HCT116 (cell line): ENCODE measurements around the gene ABHD10. TPM values are rescaled to one million over a fixed set of nuclear protein-coding genes. Genes with fewer than 3 reads are reported as not detected.

Source experiments
- ATAC-seq: fragments of 200-7000 bp; cut with Tn5 transposase; 2 replicates; pipeline ENCODE4 v1.9.1; 2020; ENCODE audit warnings: mild to moderate bottlenecking, moderate library complexity
- BruUV-seq: library from RNA; stranded (reverse); fragments of 400-500 nt; replicated peaks from 2 replicates; lab custom pipeline; 2021; lab: Mats Ljungman, UMichigan
- CTCF ChIA-PET: fragments of 300-600 bp; sonication (Branson Sonifier 250); formaldehyde crosslinking; loops from one replicate; lab custom pipeline; 2021; ENCODE audit warnings: antibody characterized with exemption; lab: Charles Lee
- POLR2A ChIA-PET: fragments of 300-600, 350-600 bp; sonication (Branson Sonifier 250); formaldehyde crosslinking; loops from one replicate; lab custom pipeline; 2021; ENCODE audit warnings: antibody characterized with exemption; lab: Charles Lee
- RAD21 ChIA-PET, 2 experiments: fragments of 300-600 bp; sonication (Branson Sonifier 250); formaldehyde crosslinking; loops; one replicate each; lab custom pipeline; 2023; ENCODE audit warnings: low total read pairs in 2 of 2; ENCODE audit not compliant: uncharacterized antibody in 2 of 2, unreplicated experiment in 2 of 2, low non-redundant PET in 1 of 2; lab: Charles Lee
- DNase-seq: peaks from one replicate; pipeline ENCODE4 v3.0.0-alpha.2; 2010; ENCODE audit warnings: low read depth, low spot score
- H2AFZ ChIP-seq: fragments of 200-600 bp; shearing (Covaris generic), sonication (generic); 2 replicates; pipeline ENCODE4 v1.6.1; 2017; ENCODE audit warnings: low read depth, mixed run types, mixed read lengths, antibody characterized with exemption, low read length; ENCODE audit not compliant: poor library complexity, severe bottlenecking
- H3K27ac ChIP-seq: 2 replicates; pipeline ENCODE4 v1.5.1; 2012; ENCODE audit warnings: low read depth, low read length
- H3K27me3 ChIP-seq: fragments of 200-600 bp; sonication (generic); 2 replicates; pipeline ENCODE4 v1.6.1; 2016; ENCODE audit warnings: mixed run types, low read length, mixed read lengths; ENCODE audit not compliant: insufficient read depth
- H3K36me3 ChIP-seq, 2 experiments: fragments of 200-500 bp in 1 of 2; fragments of 200-600 bp in 1 of 2; sonication (Bioruptor generic) in 1 of 2; sonication (generic) in 1 of 2; 2 replicates each; pipeline versions ENCODE4 v1.5.1 to v1.6.1; 2014 to 2016; ENCODE audit warnings: low read length in 2 of 2, inconsistent platforms in 1 of 2, mixed read lengths in 1 of 2, mixed run types in 1 of 2; ENCODE audit not compliant: insufficient read depth in 2 of 2, control insufficient read depth in 1 of 2
- H3K4me1 ChIP-seq, 2 experiments: fragments of 200-600 bp in 1 of 2; sonication (generic) in 1 of 2; 2 replicates each; pipeline versions ENCODE4 v1.5.1 to v1.6.1; 2012 to 2017; ENCODE audit warnings: low read length in 2 of 2, inconsistent platforms in 1 of 2, mild to moderate bottlenecking in 1 of 2, mixed read lengths in 1 of 2, mixed run types in 1 of 2, moderate library complexity in 1 of 2; ENCODE audit not compliant: insufficient read depth in 2 of 2, control insufficient read depth in 1 of 2
- H3K4me2 ChIP-seq: fragments of 200-600 bp; sonication (generic); 2 replicates; pipeline ENCODE4 v1.6.1; 2017; ENCODE audit warnings: mixed run types, low read length, mixed read lengths
- H3K4me3 ChIP-seq, 2 experiments: fragments of 200-600 bp in 1 of 2; sonication (generic) in 1 of 2; replicated peaks in 1 of 2; 2 replicates each; pipeline ENCODE4 v1.5.1; 2011 to 2016; ENCODE audit warnings: low read length in 2 of 2, control low read depth in 1 of 2, low read depth in 1 of 2, mild to moderate bottlenecking in 1 of 2, mixed read lengths in 1 of 2, mixed run types in 1 of 2
- H3K79me2 ChIP-seq: fragments of 200-600 bp; sonication (generic); 2 replicates; pipeline ENCODE4 v1.6.1; 2017; ENCODE audit warnings: mild to moderate bottlenecking, mixed run types, low read length, moderate library complexity, mixed read lengths; ENCODE audit not compliant: insufficient read depth
- H3K9ac ChIP-seq: fragments of 200-600 bp; sonication (generic); 2 replicates; pipeline ENCODE4 v1.6.1; 2016; ENCODE audit warnings: low read length, mixed read lengths
- H3K9me2 ChIP-seq: fragments of 200-600 bp; sonication (generic), shearing (Covaris generic); 2 replicates; pipeline ENCODE4 v1.6.1; 2017; ENCODE audit warnings: mixed run types, mild to moderate bottlenecking, moderate library complexity; ENCODE audit not compliant: insufficient read depth
- H3K9me3 ChIP-seq, 2 experiments: fragments of 200-500 bp in 1 of 2; fragments of 200-600 bp in 1 of 2; sonication (Bioruptor generic) in 1 of 2; sonication (generic) in 1 of 2; 2 replicates each; pipeline ENCODE4 v1.6.1; 2014 to 2017; ENCODE audit warnings: low read length in 2 of 2, mixed read lengths in 2 of 2, inconsistent platforms in 1 of 2, low read depth in 1 of 2, mild to moderate bottlenecking in 1 of 2, mixed run types in 1 of 2, moderate library complexity in 1 of 2; ENCODE audit not compliant: control insufficient read depth in 1 of 2, insufficient read depth in 1 of 2
- H4K20me1 ChIP-seq: fragments of 200-600 bp; sonication (generic), shearing (Covaris generic); 2 replicates; pipeline ENCODE4 v1.6.1; 2017; ENCODE audit warnings: mixed run types, mild to moderate bottlenecking, moderate library complexity; ENCODE audit not compliant: insufficient read depth
- EGR1 ChIP-seq: IDR thresholded peaks from 2 replicates; pipeline ENCODE4 v1.6.1; 2012; ENCODE audit warnings: low read depth
- EZH2phosphoT487 ChIP-seq: fragments of 200-600 bp; IDR thresholded peaks from 2 replicates; pipeline ENCODE4 v1.6.1; 2018; ENCODE audit warnings: antibody characterized with exemption, borderline replicate concordance
- POLR2A ChIP-seq: IDR thresholded peaks from 2 replicates; pipeline ENCODE4 v1.7.0; 2011; ENCODE audit warnings: borderline replicate concordance; ENCODE audit not compliant: insufficient read depth, insufficient read length; ENCODE audit errors: extremely low read depth
- POLR2AphosphoS5 ChIP-seq: IDR thresholded peaks from 2 replicates; pipeline ENCODE4 v1.6.1; 2011; ENCODE audit warnings: mild to moderate bottlenecking, low read depth, low read length, moderate library complexity
- RAD21 ChIP-seq: IDR thresholded peaks from 2 replicates; pipeline ENCODE4 v1.6.1; 2012; ENCODE audit warnings: low read depth, mild to moderate bottlenecking
- SP1 ChIP-seq: IDR thresholded peaks from 2 replicates; pipeline ENCODE4 v1.6.1; 2012; ENCODE audit warnings: low read depth
- SRF ChIP-seq: IDR thresholded peaks from 2 replicates; pipeline ENCODE4 v1.6.1; 2012; ENCODE audit warnings: low read depth
- TCF7L2 ChIP-seq: IDR thresholded peaks from 2 replicates; pipeline ENCODE4 v1.7.0; 2011; ENCODE audit warnings: borderline replicate concordance, inconsistent platforms; ENCODE audit not compliant: insufficient read depth, insufficient read length; ENCODE audit errors: extremely low read depth
- YY1 ChIP-seq: IDR thresholded peaks from 2 replicates; pipeline ENCODE4 v1.6.1; 2011; ENCODE audit warnings: low read length, low read depth, moderate library complexity, mild to moderate bottlenecking; ENCODE audit not compliant: insufficient replicate concordance; ENCODE audit errors: extremely low read depth
- ZFX ChIP-seq: fragments of 450-650 bp; IDR thresholded peaks from 2 replicates; pipeline ENCODE4 v1.6.1; 2017
- ZNF274 ChIP-seq: fragments of 200-500 bp; sonication (Bioruptor generic); IDR thresholded peaks from 2 replicates; pipeline ENCODE4 v1.6.1; 2014; ENCODE audit warnings: mild to moderate bottlenecking, low read depth, low read length, inconsistent platforms
- intact Hi-C: fragments of 100-400 bp; cut with micrococcal nuclease; formaldehyde crosslinking; loops from 2 replicates; pipeline ENCODE4 v1.10.0; 2022
- total RNA-seq: library from RNA; stranded (reverse); gene quantifications from one replicate; pipeline ENCODE4 v1.2.1, GENCODE V29; 2021; ENCODE audit not compliant: unreplicated experiment
- TF ChIP-seq, protein P1 (sequence below): IDR thresholded peaks from 2 replicates; pipeline ENCODE4 v1.6.1; 2011; ENCODE audit warnings: mild to moderate bottlenecking, low read length, moderate library complexity; ENCODE audit not compliant: insufficient replicate concordance; ENCODE audit errors: extremely low read depth
- TF ChIP-seq, protein P2 (sequence below), 3 experiments: fragments of 200-600 bp in 1 of 3; sonication (generic) in 1 of 3; IDR thresholded peaks in 2 of 3; conservative IDR thresholded peaks in 1 of 3; 2 replicates each; pipeline ENCODE4 v1.5.1; 2012 to 2017; ENCODE audit warnings: low read depth in 2 of 3, low read length in 2 of 3, antibody characterized with exemption in 1 of 3, borderline replicate concordance in 1 of 3, control low read depth in 1 of 3, mild to moderate bottlenecking in 1 of 3, mixed read lengths in 1 of 3, mixed run types in 1 of 3, moderate library complexity in 1 of 3; ENCODE audit not compliant: insufficient read depth in 1 of 3
- TF ChIP-seq, protein P3 (sequence below): IDR thresholded peaks from 2 replicates; pipeline ENCODE4 v1.6.1; 2012; ENCODE audit warnings: low read depth
- TF ChIP-seq, protein P4 (sequence below): IDR thresholded peaks from 2 replicates; pipeline ENCODE4 v1.6.1; 2012

ABHD10 gene
- total RNA-seq, 1 experiment from 2014 or later = 295 TPM

DNA sequence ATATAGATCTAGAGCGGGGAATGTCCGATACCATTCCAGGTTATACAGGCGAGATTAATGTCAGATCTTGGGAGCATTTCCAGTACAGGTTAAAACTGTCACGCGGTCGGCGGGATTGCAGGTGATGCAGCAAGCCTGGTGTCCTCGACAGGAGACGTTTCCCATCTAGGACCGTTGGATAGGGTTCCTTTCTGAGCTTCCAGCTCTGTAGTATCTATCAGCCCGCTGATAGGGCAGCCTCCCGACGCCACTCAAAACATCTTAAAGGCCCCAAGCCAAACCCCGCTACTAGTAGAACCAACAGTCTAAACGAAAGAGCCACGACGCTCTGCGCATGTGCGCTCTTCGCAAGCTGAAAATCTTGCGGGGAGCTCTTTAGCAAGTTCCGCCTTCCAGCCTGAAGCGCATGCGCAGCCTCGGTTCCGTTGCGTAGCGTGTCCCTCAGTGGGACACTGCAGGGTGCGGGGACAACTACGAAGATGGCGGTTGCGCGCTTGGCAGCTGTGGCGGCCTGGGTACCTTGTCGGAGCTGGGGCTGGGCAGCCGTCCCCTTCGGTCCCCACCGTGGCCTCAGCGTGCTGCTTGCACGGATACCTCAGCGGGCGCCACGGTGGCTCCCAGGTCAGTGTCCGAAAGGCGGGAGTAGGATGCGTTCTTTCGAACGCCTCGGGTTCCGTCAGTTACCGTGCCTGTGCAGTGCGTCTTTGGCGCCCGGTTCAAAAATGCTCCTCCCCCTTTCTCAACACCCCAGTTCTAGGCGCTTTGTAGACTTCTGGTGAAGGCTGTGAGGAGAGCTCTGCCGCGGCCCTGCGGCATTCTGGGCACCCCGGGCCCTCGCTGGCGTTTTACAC lies at the start of gene ABHD10 (continued):
- no peak for TF ChIP-seq ZNF274

DNA sequence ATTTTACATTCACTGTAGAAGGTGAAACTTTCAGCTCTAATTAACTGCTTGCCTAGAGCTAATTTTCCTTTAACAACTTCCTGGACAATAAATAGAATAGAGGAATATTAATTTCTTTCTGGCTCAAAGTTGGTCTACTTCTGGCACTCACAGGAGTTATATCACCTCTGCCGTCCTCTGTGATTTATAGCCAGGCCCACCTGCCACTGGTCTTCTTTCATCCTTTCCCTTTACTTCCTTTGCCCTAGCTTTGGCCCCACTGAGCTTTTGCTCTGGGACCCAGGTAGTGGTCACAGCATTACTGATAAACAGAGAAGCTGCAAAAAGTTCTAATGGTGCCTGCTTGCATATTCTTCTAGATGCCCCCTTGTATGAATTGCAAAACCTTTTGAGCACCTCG lies 49.3 kb upstream of the ABHD10 start:
- ChIA-PET POLR2A (interaction anchor here (0.9 to 2.2 kb wide), 6 partner anchors 9 to 69 kb away, joined by 3 to 12 read pairs (median 8); partner anchors contain the start of gene ABHD10), CTCF (interaction anchor here (1.1 to 1.3 kb wide), 2 partner anchors 16 to 49 kb away, joined by 3 to 5 read pairs; partner anchors contain the start of gene ABHD10), RAD21 (no interaction called here)
- H3K4me1 ChIP-seq = peaks cover 74 to 98% of the 10 kb centered on the region in 2 experiments
- intact Hi-C loops = no loop called here
- no peaks in the 10 kb centered on the region for H4K20me1 ChIP-seq
- H3K27me3 ChIP-seq = no peaks in the 10 kb centered on the region
- peaks cover 93% of the 10 kb centered on the region for H3K79me2 ChIP-seq
- no TSS peak for BruUV-seq
- DNase-seq (no peak), ATAC-seq (peak; percentile 57)
- no peaks in the 10 kb centered on the region for H3K9me2 ChIP-seq
- H3K4me2 ChIP-seq = peak overlapping the region; percentile 38; the same call in 1 of the 2 replicates
- peaks cover 0 to 46% of the 10 kb centered on the region in 2 experiments; a peak in 1 of 4 replicates for H3K36me3 ChIP-seq
- H3K4me3 ChIP-seq = no peak overlapping the region
- H2AFZ ChIP-seq = no peak overlapping the region
- H3K9ac ChIP-seq = peak overlapping the region; percentile 41
- no peaks in the 10 kb centered on the region for H3K9me3 ChIP-seq
- H3K27ac ChIP-seq = peak overlapping the region; percentile 96
- peak; percentile 94 for TF ChIP-seq TCF7L2
- no peak for TF ChIP-seq RAD21
- no peak for TF ChIP-seq SRF
- TF ChIP-seq, protein P1, sequence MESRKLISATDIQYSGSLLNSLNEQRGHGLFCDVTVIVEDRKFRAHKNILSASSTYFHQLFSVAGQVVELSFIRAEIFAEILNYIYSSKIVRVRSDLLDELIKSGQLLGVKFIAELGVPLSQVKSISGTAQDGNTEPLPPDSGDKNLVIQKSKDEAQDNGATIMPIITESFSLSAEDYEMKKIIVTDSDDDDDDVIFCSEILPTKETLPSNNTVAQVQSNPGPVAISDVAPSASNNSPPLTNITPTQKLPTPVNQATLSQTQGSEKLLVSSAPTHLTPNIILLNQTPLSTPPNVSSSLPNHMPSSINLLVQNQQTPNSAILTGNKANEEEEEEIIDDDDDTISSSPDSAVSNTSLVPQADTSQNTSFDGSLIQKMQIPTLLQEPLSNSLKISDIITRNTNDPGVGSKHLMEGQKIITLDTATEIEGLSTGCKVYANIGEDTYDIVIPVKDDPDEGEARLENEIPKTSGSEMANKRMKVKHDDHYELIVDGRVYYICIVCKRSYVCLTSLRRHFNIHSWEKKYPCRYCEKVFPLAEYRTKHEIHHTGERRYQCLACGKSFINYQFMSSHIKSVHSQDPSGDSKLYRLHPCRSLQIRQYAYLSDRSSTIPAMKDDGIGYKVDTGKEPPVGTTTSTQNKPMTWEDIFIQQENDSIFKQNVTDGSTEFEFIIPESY = no peak
- TF ChIP-seq POLR2A = peak; percentile 30
- TF ChIP-seq, protein P2, sequence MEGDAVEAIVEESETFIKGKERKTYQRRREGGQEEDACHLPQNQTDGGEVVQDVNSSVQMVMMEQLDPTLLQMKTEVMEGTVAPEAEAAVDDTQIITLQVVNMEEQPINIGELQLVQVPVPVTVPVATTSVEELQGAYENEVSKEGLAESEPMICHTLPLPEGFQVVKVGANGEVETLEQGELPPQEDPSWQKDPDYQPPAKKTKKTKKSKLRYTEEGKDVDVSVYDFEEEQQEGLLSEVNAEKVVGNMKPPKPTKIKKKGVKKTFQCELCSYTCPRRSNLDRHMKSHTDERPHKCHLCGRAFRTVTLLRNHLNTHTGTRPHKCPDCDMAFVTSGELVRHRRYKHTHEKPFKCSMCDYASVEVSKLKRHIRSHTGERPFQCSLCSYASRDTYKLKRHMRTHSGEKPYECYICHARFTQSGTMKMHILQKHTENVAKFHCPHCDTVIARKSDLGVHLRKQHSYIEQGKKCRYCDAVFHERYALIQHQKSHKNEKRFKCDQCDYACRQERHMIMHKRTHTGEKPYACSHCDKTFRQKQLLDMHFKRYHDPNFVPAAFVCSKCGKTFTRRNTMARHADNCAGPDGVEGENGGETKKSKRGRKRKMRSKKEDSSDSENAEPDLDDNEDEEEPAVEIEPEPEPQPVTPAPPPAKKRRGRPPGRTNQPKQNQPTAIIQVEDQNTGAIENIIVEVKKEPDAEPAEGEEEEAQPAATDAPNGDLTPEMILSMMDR (IDR thresholded peaks at IDR 0.05 in 2 of 3, conservative IDR thresholded peaks at IDR 0.05 in 1 of 3; ENCODE audit: borderline replicate concordance in 1 of 3, insufficient read depth in 1 of 3, low read depth in 2 of 3, low read length in 2 of 3) = no peak
- TF ChIP-seq SP1 = no peak
- TF ChIP-seq YY1 = no peak
- TF ChIP-seq ZFX = no peak
- no peak for TF ChIP-seq ZNF274
- TF ChIP-seq, protein P3, sequence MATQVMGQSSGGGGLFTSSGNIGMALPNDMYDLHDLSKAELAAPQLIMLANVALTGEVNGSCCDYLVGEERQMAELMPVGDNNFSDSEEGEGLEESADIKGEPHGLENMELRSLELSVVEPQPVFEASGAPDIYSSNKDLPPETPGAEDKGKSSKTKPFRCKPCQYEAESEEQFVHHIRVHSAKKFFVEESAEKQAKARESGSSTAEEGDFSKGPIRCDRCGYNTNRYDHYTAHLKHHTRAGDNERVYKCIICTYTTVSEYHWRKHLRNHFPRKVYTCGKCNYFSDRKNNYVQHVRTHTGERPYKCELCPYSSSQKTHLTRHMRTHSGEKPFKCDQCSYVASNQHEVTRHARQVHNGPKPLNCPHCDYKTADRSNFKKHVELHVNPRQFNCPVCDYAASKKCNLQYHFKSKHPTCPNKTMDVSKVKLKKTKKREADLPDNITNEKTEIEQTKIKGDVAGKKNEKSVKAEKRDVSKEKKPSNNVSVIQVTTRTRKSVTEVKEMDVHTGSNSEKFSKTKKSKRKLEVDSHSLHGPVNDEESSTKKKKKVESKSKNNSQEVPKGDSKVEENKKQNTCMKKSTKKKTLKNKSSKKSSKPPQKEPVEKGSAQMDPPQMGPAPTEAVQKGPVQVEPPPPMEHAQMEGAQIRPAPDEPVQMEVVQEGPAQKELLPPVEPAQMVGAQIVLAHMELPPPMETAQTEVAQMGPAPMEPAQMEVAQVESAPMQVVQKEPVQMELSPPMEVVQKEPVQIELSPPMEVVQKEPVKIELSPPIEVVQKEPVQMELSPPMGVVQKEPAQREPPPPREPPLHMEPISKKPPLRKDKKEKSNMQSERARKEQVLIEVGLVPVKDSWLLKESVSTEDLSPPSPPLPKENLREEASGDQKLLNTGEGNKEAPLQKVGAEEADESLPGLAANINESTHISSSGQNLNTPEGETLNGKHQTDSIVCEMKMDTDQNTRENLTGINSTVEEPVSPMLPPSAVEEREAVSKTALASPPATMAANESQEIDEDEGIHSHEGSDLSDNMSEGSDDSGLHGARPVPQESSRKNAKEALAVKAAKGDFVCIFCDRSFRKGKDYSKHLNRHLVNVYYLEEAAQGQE = no peak
- TF ChIP-seq, protein P4, sequence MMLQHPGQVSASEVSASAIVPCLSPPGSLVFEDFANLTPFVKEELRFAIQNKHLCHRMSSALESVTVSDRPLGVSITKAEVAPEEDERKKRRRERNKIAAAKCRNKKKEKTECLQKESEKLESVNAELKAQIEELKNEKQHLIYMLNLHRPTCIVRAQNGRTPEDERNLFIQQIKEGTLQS = no peak
- TF ChIP-seq EGR1 = no peak
- TF ChIP-seq EZH2phosphoT487 = no peak
- peak; percentile 16; the same call in 1 of the 2 replicates for TF ChIP-seq POLR2AphosphoS5
